ENCODE data around the gene TNFAIP1. TPM values are rescaled to one million over a fixed set of nuclear protein-coding genes. Genes with fewer than 3 reads are reported as not detected.
"Not testable (repeated sequence)": the region's sequence is repeated elsewhere in the genome, so short reads cannot be mapped to it uniquely, and the experiment has no call there.

TNFAIP1 gene
- total RNA-seq (ENCODE audit: insufficient read depth, low replicate concordance) = 36.8 TPM

DNA sequence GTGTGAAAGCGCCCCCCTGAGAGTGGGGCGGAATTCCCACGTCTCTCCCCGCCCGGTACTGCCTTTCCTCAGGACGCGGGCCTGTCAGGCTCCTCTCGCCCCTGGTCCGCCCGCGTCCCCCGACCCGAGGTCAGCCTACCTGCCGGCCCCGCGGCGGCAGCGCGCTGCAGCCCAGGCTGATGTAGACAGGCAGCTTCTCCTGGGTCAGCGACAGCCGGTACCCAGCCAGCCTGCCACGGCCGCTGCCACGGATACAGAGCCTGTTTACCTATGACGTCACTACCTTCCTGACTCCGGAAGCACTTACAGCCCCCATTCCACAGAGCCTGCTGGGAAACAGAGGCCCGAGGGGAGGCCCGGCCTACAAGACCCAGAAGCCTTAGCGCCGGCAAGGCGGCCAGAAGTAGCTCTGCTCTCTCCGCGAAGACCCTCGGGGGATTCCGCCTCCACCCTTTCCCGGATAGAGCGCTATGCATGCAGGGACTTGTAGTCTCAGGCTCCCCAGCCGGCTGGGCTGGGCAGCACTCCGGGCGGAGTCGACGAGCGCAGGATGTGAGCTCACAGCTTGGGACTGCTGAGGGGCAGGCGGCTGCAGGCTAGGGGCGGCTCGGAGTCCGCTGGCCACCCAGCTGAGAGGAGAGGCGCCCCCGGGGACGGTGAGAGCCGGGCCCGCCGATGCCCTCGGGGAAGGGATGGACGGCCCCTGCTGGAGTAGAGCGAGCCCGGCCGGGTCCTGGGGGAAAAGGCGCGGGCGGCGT lies at the start of gene TNFAIP1, which contains the start of gene IFT20:
Gene TNFAIP1, plus strand, starts transcription at position 561 of the 758 bp plus-strand sequence. CDS start 3,761 bp downstream, outside the sequence.
Gene IFT20, minus strand, starts transcription at position 272 of the 758 bp plus-strand sequence. CDS start 3,487 bp downstream, outside the sequence.
- peak; percentile 100 for DNase-seq (ENCODE audit: low spot score)

- DNase-seq (ENCODE audit: low spot score) = no peak
Observed at GRCh38 chr17:28285965-28286364, 49.6 kb upstream of the TNFAIP1 start.

DNA sequence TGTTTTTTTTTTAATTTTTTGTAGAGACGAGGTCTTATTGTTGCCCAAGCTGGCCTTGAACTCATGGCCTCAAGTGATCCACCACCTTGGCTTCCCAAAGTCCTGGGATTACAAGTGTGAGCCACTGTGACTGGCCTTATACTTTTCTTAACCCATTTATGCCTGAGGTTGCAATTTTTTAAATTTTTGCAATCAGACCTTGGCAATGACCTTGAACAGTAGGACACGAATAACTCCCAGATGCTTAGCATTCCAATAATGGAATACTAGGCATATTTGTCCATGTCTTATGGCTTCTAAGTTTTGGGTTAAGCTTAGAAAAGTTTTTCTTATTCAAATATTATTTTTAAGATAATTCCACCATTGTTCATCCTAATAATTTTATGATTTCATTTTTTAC lies 44.9 kb upstream of the TNFAIP1 start:
- no peak for DNase-seq (ENCODE audit: low spot score)

DNA sequence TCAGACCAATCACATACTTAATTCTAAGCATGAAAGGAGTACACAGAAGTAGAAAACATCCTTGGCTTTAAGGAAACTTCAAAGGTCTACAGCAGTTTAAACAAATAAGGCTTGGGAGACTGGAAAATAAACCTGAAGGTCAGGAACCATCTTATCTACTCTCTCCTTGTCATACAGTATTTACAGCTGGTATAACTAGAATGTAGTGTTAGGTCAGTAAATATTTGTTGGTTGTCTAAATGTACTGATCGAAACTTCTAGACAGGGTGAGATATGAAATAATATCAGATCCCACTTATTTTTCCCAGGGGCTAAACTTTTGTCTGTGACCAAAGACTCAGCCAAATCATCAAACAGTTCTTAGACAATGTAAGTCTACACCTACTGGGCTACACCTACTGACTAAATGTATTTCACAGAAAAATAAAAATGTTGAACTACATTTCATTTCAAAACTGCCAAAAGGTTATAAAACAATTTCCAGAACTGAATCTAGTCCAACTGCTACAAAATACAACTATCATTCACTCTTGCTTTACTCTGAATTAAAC lies 43.7 kb upstream of the TNFAIP1 start:
- no peak for DNase-seq (ENCODE audit: low spot score)

DNA sequence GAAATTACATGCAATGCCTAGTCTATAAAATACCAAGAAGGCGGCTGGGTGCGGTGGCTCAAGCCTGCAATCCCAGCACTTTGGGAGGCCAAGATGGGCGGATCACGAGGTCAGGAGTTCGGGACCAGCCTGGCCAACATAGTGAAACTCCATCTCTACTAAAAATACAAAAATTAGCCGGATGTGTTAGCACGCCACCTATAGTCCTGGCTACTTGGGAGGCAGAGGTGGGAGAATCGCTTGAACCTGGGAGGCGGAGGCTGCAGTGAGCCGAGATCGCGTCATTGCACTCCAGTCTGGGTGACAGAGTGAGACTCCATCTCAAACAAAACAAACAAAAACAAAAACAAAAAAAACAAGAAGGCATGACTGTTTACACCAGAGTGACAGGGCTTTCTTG lies 42.7 kb upstream of the TNFAIP1 start:
- not testable (repeated sequence) for DNase-seq (ENCODE audit: low spot score)

- DNase-seq (ENCODE audit: low spot score) = no peak
Observed at GRCh38 chr17:28293994-28294393, 41.6 kb upstream of the TNFAIP1 start.

- DNase-seq (ENCODE audit: low spot score) = no peak
Observed at GRCh38 chr17:28295677-28296578, 39.6 kb upstream of the TNFAIP1 start.

- DNase-seq (ENCODE audit: low spot score) = no peak
Observed at GRCh38 chr17:28298449-28298848, 37.1 kb upstream of the TNFAIP1 start.

DNA sequence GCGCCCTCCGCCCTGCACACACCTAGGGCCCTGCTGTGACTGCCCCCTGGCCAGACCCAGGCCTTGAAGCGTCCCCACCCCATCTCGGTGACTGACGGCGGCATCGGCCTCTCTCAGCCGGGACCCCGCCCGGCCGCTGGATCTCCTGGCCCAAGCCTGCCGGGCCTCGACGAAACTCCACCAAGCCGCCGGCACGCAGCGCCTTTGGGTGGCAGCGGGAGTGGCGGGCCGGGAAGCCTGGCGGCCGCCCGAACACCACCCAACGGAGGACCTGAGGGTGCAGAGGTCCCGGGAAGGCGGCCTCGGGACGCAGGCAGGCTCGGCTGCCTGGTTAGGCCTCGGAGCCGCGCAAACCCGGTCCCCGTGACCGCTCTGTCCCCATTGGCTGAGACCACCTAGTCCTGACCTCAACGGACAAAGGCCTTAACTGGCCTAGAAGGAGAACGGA lies 28.6 kb upstream of the TNFAIP1 start:
- no peak for DNase-seq (ENCODE audit: low spot score)

- no peak for DNase-seq (ENCODE audit: low spot score)
Observed at GRCh38 chr17:28313841-28314240, 21.7 kb upstream of the TNFAIP1 start.

GRCh38 chr17:28315846-28316705 lies 19.5 kb upstream of the TNFAIP1 start:
- no peak for DNase-seq (ENCODE audit: low spot score)

DNA sequence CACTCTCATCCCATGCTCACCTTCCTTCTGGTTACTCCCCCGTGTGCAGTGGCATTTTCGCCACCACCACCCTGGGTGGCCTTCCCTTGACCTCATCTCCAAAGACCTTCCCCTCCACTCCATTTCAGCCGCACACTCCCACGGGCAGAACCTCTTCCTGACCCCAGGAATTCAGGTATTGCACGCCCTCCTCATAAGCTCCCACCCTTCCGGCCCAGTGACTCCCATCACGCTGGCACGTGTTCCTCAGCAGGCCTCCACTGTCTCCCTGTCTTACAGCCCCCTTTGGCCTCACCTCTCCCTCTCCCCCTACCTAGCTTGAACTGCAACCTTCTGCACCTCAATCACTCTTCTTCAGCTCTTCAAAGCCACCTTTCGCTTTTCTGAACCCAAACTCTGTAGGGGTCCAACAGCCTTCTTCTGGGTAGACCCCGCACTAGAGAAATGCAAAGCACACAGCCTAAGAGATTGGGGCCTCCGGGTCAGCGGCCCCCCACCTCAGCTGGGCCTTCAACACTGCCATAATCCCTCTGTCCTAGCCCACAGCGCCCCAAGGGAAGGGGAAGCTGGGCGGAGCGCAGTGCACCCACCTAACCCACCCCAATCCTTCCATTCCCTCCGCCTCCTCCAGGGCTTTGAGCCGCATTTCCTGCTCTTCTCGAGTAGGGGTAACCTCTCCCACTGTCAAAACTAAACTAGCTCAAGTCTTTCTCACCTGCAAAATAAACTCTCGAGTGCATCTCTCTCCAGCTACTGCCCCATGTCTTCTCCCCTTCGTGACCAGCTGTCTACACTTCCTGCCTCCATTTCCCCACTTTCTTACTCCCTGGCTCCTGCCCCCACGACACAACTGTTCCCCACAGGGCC lies 18.2 kb upstream of the TNFAIP1 start:
- DNase-seq (ENCODE audit: low spot score) = no peak

GRCh38 chr17:28317966-28318758 lies 17.4 kb upstream of the TNFAIP1 start:
- DNase-seq (ENCODE audit: low spot score) = no peak

DNA sequence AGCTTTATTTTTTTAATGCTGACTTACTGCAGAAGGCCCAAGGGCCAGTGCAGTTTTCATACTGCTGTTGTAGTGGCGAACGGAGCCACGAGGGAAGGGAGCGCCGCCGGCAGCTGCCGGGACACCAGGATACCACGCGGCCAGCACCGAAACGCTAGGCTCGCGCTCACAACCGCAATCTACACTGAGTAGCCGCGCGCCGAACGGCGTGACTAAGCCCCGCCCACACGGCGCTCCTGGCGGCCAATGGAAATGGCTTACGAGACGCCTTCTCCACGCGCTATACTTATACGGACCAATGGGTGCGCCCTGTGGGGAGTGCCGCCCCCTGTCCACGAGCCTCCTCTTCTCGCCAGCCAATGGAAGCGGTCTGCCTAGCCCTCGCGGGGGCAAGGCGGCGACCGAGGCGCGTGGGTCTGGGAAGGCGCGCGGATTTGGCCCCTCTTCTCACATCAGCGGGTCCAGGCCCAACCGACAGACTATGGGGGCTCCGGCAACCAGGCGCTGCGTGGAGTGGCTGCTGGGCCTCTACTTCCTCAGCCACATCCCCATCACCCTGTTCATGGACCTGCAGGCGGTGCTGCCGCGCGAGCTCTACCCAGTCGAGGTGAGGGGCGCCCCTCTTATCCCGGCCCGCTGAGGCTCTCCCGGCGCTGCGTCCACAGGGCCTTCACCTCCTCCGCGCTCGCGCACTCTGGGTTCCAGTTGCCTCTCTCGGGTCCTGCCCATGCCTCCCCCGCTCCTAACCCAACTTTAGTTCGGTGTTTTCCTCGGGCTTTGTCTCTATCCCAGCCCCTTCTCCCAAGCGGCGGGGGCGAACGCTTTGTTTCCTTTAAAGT lies 16.6 kb upstream of the TNFAIP1 start, which contains the start of gene TMEM97:
Gene TMEM97, plus strand, starts transcription at position 442 of the 839 bp plus-strand sequence. Its CDS starts 40 bp downstream, at position 482.
- peak; percentile 98 for DNase-seq (ENCODE audit: low spot score)

DNA sequence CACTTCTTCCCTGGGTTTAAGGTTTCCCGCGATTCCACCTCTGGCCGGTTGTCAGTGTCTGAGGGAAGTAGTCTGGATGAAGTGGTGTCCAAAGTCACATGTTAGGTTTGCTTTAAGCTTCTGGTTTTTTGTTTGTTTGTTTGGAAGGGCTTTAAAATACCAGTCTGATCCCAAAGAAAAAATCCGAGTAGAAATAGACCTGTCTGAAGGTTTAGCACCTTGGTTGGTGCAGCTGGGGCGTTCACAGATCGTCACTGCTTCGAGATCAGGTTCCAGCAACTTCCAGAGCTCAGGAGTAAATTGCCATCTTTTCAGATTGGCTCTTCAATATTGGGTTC lies 16.0 kb upstream of the TNFAIP1 start:
- DNase-seq (ENCODE audit: low spot score) = no peak

DNA sequence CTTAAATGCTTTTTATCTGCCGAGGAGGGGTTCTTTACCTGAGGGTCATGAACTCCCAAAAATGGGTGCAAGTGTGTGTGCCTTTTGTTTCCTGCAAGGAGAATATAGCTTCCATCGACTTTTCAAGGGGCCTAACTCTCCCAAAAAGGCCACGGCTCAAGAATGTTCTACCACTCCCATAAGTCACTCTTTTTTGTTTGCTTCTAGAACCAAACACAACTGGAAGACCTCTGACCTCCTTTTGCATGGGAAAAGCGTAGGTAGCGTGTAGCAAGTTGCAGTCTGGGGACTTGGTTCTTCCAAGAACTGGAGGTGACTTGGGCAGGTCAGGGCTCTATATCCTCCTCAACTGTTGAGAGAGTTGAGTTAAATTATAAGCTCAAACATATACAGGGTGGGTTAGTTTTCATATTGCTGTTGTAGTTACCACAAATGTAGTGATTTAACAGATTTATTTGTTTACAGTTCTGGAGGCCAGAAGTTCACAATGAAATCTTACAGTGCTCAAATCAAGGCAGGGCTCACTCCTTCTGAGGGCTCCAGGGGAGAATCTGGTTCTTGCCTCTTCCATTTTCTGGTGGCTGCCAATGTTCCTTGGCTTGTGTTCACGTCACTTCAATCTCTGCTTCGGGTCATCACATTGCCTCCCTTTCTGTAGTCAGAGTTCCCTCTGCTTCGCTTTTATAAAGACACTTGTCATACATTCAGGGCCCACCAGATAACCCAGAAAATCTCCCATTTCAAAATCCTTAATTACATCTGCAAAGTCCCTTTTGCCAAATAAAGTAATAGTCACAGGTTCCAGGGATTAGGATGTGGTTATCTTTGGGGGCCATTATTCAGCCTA lies 15.1 kb upstream of the TNFAIP1 start:
- DNase-seq (ENCODE audit: low spot score) = no peak

DNA sequence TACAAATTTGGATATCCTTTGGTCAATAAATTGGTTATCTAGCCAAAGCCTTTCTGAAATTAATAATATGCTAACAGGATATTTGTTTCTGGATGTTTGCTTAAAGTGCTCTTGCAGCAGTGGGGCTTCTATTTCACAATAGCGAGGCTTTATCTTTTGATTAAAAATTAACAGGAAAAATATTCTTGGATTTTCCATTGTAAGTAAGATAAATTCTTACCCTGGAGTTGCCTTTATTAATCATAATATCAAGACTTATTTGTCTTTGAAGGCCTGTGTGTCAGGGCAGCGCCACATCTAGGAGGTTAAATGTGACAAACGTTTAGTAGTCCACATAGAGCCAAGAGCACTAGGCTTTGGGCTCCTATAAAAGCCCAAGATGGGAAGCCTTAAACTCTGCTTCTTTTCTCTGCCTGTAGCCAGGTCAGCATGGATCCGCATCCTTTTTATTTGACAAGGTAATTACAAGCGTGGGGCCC lies 11.3 kb upstream of the TNFAIP1 start:
- DNase-seq (ENCODE audit: low spot score) = no peak

All from umbilical cord (tissue), 2 donors.